Tongue (tissue), 2 donors: ENCODE data around the gene NDUFA11. TPM values are rescaled to one million over a fixed set of nuclear protein-coding genes. Genes with fewer than 3 reads are reported as not detected.

Experiments used
- DNase-seq: peaks from one replicate; pipeline ENCODE4 v3.0.0-alpha.2; 2015
- total RNA-seq: library from RNA; depleted of rRNA; stranded (reverse); fragments of >200 nt; gene quantifications from one replicate; pipeline ENCODE4 v1.2.3, GENCODE V29; 2014

Gene NDUFA11
- total RNA-seq, 1 donor from 2014 or later: 139 TPM

DNA sequence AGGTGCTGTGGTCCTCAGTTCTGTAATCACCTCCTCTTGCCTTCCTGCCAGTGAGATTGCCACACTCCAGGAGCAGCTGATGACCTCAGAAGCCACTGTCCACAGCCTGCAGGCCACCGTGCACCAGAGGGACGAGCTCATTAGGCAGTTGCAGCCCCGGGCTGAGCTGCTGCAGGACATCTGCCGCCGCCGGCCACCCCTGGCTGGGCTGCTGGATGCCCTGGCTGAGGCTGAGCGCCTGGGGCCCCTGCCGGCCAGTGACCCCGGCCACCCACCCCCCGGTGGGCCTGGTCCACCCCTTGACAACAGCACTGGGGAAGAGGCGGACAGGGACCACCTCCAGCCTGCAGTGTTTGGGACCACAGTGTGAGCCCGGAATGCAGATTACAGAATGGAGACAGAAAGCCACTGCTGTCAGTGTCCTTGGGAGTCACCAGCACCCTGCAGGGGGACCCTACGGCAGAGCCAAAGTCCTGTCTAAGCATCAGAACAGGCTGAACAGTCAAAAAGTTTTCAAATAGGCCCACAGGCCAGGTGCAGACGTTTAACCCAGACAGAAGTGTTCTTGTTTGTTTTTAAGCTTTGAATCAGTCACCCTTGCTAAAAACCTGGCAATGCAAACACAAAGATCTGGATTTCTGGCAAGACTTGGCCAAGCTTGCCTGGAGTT is 5.3 kb upstream of the NDUFA11 start:
- DNase-seq: no peak

DNA sequence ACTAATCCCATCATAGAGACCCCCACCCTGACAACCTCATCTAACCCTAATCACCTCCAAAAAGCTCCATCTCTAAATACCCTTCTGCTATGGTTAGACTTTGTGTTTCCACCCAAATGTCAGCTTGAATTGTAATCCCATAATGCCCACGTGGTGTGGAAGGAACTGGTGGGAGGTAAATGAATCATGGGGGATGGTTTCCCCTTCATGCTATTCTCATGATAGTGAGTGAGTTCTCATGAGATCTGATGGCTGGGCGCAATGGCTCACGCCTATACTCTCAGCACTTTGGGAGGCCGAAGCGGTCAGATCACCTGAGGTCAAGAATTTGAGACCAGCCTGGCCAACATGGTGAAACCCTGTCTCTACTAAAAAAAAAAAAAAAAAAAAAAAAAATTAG is 3.7 kb upstream of the NDUFA11 start:
- no peak for DNase-seq

DNA sequence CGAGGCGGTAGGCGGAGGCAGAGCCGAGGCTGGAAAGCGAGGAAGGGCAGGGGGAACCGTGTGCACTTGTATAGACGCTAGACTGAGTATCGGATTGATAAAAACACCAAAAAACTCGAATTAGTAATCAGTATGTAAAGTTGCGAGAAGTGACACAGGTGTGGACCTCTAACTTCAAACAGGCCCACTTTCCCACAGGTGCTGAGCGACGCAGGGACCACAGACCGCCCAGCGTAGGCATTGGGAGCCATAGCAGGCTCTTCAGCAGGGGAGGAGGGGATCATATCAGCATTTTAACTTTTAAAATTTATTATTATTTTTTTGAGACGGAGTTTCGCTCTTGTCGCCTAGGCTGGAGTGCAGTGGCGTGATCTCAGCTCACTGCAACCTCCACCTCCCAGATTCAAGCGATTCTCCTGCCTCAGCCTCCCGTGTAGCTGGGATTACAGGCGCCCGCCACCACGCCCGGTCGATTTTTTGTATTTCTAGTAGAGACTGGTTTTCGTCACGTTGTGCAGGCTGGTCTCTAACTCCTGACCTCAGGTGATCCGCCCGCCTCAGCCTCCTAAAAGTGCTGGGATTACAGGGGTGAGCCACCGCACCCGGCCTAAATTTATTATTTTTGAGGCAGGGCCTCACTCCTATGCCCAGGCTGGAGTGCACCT is 1.7 kb upstream of the NDUFA11 start:
- DNase-seq: no peak

DNA sequence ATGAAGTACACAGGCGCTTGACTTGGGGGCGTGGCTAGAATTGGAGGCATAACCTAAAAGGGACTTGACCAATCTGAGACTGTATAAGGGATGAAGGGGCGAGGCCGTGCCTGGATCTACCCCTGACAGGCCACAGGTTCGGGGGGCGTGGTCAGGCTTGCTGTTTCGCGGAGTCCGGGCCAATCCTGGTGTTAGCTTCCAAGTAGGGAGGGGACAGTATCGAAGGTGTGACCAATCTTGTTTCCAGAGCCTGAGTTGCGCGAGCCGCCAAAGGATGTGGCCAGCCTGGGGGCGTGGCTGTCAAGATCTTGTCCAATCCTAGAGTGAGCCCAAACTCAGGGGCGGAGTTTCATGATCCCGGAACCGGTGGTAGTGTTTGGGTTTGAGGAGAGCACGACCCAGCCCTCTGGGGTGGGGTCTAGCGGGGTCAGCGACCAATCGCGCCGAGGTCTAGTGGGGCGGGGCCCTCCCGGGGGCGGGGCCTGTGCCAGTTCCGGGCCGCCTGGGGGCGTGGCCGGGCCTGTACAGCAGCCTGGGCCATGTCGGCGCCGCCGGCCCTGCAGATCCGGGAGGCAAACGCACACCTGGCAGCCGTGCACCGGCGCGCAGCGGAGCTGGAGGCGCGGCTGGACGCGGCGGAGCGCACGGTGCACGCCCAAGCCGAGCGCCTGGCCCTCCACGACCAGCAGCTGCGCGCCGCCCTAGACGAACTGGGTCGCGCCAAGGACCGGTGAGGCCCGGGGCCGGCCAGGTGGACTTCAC is 943 bp upstream of the NDUFA11 start, which contains the start of gene VMAC:
Gene VMAC (plus strand): TSS at position 521 of the 762 bp plus-strand sequence. CDS start 19 bp downstream, at position 540.
- peak; percentile 100 for DNase-seq

DNA sequence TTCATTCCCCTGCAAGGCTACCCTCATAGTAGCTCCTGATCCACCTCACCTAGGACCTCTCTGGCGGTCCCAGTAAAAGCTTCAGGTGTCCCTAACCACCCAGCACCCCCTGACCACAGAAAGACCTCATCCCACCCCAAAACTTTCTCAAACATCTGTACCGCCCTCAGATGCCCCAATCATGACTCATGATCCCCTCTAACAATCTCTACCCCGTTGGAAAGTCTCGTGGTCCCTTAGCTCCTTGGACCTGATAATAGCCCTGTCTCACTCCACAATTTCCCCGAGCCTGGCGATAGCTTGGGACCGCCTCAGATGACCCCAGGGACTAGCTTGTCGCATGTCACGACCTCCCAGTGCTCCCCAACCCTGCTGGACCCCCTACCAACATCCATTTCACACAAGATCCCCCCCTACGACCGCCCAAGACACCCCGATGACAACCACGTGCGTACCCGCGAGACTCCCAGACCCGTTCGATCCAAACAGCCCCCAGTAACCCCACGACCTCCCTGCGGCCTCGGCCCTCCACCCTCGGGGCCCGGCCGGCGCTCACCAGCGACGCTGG is 450 bp downstream of the NDUFA11 start:
- DNase-seq: no peak

DNA sequence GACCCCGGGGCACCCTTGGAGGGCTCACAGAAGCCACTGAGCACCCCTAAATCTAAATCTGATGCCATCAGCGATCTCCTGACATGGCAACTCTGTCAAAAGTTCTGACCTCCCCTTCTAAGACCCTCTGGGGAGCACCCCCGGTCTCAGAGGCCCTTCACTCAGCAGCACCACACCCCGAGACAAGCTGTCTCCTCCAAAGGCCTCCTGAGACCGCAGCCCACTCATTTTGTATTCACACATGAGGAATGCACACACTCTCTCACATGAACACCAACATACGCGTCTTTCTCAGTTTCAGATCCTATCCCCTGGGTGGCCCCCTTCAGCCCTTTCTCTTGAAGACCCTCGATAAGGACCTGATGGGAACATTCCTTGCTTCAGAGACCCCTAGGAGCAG is 2.6 kb downstream of the NDUFA11 start:
- no peak for DNase-seq

DNA sequence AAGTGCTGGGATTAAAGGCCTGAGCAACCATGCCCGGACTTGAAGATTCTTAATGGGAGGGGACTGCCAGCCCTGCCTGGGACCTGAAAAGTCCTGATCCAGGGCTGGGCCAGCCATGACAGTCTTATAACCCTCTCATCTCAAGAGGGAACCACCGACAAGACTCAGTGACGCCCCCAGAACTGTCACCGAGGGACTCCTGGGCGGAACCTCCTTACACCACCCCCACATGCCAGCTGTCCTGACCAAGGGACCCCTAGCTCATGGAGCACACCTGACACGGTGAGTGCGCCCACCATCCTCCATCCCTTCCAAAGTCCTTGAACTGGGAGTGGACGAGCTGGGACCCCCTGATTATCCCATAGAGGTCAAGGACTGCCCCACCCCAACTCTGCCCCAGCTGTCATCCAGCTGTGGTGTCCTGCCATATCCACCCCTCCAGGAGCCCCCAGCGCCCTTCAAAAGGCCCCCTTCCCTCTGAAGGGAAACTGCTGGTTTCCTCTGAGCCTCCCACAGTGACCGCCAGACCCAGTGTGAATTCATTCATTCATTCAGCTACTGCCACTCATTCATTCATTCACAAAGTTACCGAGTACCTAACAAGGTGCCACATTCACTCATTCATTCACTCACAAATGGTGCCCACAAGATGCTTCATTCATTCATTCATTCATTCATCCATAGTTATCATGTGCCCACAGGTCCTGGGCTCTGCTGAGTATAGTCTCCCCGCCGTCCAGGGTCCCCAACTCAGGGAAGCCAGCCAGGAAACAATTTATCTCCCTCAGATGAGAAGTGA is 3.7 kb downstream of the NDUFA11 start:
- DNase-seq: no peak

DNA sequence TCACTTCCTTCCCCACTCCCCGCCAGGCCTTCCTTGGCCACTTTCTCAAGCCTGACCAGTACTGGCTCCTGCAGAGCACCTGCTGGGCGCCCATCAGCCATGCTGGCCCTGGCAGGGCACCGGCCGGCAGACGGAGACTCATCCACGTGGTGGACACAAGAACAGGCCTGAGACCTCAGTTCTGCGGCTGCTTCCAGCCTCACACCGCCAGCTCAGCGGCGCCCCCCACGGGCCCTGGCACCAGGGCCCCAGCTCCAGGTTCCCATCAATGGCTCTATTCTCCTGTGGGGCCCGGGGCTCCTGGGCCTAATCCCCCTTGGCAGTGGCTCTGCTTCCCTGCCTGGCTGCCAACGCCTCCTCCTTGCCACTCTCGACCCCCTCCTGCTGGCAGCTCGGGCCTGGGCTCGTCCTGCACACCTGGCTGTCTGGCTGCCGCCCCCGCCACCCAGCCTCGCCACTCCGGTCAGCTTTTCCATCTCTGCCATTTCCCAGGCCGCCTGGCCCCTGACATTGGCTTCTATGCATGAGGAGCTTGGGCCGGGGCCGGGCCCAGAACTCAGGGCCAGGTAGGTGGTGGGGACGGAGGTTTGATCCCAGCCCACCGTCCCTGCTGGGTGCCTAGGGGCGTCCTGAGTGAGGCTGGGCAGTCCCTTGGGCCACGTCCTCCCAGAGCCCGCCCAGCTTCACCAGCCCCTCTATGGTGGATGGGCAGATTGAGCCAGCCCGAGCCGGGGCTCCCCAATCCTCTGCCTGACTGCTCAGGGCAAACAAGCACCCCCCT is 6.2 kb downstream of the NDUFA11 start:
- DNase-seq: no peak

DNA sequence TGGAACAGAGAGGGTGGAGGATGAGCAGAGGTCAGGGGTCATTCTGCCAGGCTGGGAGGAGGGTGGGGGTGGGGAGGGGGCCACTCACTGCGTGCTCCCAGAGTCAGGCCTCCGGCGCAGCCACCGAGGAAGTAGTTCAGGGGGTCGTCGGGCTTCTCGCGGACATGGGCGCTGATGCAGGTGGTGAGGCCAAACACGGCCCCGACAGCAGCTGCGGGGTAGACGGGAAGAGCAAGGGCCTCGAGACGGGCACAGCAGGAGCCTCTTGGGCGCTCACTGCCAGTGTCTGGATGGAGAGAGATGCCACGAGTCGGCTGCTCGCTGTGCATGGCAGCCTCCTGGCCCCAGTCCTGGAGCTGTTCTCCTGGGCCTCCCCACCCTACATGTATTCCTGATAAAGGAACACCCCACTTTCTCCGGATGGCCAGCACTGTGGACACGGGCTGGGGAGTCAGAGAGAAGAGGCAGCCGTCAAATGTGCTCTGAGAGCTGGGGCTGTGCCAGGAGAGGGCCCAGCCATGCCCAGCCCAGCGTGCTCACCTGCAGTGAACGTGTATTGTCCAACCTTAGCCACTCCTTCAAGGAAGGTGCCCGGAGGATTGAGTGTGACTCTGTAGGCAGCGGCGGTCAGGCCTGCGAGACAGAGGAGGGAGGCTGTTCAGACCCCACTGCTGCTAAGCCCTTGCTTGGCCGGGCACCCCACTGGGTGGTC is 7.1 kb downstream of the NDUFA11 start:
- DNase-seq: no peak

DNA sequence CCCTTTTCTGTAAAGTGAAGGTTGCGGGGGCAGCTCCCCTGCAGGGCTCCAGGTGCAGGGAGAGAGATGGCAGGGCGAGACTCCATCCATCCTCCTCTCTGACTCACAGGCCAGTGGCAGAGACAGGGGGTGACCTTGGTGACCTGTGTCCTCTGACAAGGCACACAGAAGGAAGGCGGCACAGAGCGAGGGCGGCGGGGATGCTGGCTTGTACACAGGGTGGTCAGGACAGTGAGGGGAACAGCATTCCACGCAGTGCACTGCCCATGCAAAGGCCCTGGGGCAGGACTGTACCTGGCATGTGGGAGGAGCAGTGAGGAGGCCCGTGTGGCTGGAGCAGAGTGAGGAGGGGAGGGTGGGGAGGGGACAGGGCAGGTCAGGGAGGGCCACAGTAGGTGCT is 7.7 kb downstream of the NDUFA11 start:
- DNase-seq: no peak

DNA sequence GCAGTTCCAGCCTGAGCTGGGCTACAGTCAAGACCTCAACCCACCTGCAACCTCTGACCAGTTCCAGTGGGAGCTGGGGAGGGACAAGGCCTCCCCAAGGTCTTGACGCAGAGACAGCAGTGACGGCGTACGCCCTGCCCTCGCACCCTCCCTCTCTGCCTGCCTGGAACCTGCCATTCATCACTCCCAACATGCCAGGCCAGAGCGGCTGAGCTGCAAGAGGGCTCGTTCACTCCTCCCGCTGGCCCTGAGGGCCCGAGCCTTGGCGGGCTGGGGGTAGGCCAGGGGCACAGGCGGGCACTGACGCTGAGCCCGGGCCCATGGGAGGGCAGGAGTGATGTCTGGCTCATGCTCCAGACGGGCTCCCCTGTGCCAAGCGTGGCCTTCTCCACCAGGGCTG is 8.2 kb downstream of the NDUFA11 start:
- DNase-seq: no peak

DNA sequence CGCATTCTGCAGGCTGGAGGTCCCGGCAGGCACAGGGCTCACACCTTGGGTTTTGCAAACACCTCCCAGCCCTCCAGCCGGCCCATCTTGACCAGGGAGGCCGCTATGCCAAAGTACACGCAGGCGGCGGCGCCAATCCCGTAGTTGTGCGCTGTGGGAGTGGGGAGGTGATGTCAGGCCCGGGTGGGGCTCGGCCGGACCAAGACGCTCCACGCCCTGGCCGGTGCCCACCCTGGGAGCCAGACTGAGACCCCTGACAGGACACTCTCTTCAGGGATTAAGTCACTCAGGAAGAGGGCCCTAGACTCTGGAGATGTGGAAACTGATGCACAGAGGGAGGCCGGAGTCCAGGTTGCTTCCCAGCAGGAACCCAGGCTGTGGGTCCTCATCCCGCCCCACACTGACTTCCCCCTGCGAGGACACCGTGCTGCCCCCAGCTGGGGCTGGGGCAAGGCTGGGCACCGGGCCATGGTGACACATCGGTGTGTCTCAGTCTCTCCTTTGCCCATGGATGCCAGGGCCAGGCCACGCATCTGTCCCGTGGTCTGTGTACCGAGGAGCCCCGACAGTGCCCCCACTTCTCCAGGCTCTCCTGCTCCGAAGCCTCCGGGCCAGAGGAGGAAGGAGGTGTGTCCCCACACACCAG is 8.8 kb downstream of the NDUFA11 start:
- no peak for DNase-seq

DNA sequence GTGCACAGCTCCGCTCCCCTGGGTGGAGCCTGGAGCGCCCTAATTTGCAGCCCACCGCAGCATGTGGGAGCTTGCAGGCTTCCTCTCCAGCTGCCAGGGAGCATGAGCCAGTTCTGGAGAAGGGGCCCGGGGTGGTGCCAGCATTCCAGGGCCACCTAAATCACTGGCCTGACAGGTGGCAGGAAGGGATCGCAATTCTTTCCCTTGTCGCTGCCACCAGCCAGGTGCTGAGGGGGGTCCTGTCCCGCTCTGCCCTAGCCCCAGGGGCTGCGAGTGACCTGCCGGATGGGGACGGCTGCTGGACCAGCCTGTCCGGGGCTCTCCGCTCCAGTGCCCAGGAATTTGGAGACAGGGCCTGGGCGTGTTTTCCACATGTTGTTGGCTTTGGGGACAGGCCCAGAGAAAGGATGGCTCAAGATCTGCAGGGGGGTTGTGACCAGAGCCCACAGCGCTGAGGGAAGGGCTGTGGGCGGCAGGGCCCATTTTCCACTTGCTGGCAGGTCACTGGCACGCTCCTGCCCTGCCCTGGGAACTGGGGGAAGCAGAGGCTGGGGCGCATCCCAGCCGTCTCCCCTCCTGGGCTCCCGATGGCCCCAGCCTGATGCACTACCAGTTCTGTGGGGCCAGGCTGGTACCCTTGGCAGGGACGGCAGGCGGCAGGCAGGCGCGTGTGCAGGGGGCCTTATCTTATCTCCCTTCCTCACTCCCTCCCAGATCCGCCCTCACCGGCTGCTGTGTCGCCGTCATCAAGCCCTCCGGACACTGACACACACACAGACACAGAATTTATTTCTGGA is 9.5 kb downstream of the NDUFA11 start:
- DNase-seq: peak; percentile 46

DNA sequence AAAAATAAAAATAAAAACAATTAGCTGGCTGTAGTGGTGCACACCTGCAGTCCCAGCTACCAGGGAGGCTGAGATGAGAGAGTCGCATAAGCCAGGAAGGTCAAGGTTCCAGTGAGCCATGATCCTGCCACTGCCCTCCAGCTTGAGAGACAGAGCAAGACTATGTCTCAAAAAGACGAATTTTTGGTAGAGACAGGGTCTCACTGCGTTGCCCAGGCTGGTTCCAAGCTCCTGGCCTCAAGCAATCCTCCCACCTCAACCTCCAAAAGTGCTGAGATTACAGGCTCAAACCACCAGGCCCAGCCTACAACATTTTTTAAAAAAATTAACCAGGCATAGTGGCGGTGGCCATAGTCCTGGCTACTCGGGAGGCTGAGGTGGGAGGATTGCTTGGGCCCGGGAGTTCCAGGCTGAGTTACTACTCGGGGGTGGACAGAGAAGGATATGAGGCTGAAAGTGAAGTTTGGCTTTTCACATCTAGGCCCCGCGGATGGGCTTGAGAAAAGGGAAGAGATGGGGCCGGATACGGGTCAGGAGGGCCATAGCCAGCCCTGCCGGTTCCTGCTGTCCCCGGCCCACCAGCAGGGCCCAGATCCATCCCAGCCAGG is 10.2 kb downstream of the NDUFA11 start:
- no peak for DNase-seq

DNA sequence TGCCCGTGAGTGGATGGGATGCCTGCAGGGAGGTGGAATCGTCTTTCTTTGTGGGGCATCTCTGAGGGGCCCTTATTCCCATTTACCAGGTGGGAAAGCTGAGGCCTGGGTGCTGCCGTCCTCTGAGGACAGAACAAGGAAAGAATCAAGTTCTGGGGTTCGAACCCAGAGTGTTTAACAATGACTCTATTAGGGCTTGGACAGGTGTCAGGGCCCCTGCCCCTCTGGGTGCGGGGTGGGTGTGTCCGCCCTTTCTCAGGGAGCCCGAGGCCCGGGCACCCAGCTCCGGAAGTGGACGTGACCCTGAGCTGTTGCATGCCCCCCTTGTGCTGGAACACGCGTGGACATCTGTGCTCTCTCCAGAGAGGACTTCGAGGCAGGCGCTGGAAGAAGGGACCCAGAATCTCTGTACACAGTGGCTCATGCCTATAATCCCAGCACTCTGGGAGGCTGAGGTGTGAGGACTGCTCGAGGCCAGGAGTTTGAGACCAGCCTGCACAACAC is 10.8 kb downstream of the NDUFA11 start:
- no peak for DNase-seq

DNA sequence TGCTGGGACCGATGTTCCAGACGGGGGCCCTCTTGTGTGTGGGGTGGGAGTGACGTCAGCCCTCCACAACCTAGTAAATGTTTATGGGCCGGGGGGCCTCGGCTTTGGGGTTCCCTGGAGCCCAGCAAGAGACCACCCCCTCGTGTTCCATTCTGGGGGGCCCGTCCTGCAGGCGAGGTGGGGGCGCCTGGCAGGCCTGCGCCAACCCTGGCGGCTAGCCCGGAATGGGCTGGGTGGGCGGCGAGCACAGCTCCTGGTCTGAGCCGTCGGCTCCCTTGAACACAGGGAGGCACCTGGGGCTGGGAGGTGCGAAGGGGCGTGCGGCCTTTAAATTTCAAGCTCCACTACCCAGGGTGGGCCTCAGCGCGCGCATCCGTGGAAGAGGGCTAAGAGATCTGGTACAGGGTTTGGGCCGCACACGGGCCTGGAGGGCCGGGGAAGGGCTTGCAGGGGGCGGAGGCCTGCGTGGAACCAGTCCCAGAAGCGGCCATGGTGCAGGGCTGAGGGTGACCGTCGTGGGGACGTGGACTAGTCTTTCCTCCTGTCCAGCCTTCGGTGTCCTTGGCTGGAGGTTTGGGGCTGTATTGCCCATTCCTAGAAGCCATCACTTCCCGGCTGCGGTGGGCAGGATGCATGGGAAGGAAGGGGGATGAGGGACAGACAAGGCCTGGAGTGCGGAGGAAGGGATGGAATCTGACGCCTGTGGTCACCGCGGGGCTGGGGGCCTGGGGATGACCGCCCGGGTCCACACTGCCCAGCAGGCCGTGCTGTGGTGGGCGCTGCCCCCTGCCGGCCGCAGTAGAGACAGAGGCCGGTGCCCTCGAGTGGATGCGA is 11.4 kb downstream of the NDUFA11 start:
- peak; percentile 49 for DNase-seq

DNA sequence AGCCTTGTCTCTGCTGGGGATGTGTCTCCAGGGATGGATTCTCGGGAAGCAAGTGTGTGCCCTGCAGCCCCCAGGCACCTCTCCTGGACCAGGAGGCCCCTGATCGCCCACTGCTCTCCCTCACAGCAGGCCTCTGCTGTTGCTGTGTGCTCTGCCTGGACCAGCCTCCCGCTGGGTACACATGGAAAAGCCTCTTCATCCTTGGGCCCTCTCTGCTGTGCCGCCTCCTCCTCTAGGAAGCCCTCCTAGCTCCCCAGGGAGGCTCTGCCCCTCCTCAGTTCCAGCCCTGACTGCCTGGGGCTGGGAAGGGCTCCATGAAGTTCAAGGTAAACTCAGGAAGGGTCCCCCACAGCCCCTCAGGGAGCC is 12.0 kb downstream of the NDUFA11 start:
- no peak for DNase-seq

DNA sequence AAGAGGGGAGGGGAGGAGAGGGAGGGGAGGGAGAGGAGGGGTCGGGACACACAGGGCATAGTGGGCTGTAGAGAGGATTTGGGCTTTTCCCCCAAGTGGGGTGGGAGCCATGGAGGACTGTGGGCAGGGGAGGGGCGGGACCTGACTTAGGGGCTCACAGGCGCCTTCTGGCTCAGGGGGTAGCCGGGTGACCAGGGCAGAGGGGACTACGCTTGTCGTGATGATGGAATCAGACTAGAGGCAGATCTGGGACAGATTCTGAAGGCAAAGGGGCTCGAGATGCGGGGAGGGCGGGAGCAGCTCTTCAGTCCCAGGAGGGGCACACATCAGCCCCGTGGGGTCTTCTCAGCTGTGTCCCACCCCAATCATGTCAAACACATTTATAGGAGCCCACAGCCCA is 13.5 kb downstream of the NDUFA11 start:
- no peak for DNase-seq
